Left ventricle myocardium inferior (tissue), 1 donor: Measurements from ENCODE around the gene PCDHA1. TPM values are rescaled to one million over a fixed set of nuclear protein-coding genes. Genes with fewer than 3 reads are reported as not detected.

ENCODE experiments used
- DNase-seq: peaks from one replicate; pipeline ENCODE4 v3.0.0-alpha.2; 2020
- H3K27ac ChIP-seq: fragments of 200-600 bp; replicated peaks from 2 replicates; pipeline ENCODE4 v1.8.0; 2021
- H3K27me3 ChIP-seq: fragments of 200-600 bp; 2 replicates; pipeline ENCODE4 v1.8.0; 2021; ENCODE audit warnings: low read depth
- H3K36me3 ChIP-seq: fragments of 200-600 bp; 2 replicates; pipeline ENCODE4 v1.8.0; 2021
- H3K4me1 ChIP-seq: fragments of 200-600 bp; 2 replicates; pipeline ENCODE4 v1.8.0; 2021
- H3K4me3 ChIP-seq: fragments of 200-600 bp; 2 replicates; pipeline ENCODE4 v1.8.0; 2021; ENCODE audit warnings: mild to moderate bottlenecking, moderate library complexity
- H3K9me3 ChIP-seq: fragments of 200-600 bp; replicated peaks from 2 replicates; pipeline ENCODE4 v1.8.0; 2021
- intact Hi-C: fragments of 100-400 bp; cut with micrococcal nuclease; formaldehyde crosslinking; loops from one replicate; pipeline ENCODE4 v1.11.0; 2022
- total RNA-seq: library from RNA; stranded (reverse); fragmentation: NEBNext Ultra II Directional; extraction: Animal tissue kit (Norgen Biotek cat#: 25700); gene quantifications from one replicate; pipeline ENCODE4 v1.2.1, GENCODE V29; 2021
- TF ChIP-seq, protein P1 (sequence below): fragments of 200-600 bp; IDR thresholded peaks from 2 replicates; pipeline ENCODE4 v1.8.0; 2021; ENCODE audit warnings: antibody characterized with exemption, mild to moderate bottlenecking, borderline replicate concordance
- donor health status: DM: no; HTN: yes; CAD: no; lungs with severe emphysema.

Gene PCDHA1
- total RNA-seq, 1 donor from 2014 or later = not detected

GRCh38 chr5:140986117-140986521, 200.2 kb downstream of the PCDHA1 start:
- TF ChIP-seq, protein P1, sequence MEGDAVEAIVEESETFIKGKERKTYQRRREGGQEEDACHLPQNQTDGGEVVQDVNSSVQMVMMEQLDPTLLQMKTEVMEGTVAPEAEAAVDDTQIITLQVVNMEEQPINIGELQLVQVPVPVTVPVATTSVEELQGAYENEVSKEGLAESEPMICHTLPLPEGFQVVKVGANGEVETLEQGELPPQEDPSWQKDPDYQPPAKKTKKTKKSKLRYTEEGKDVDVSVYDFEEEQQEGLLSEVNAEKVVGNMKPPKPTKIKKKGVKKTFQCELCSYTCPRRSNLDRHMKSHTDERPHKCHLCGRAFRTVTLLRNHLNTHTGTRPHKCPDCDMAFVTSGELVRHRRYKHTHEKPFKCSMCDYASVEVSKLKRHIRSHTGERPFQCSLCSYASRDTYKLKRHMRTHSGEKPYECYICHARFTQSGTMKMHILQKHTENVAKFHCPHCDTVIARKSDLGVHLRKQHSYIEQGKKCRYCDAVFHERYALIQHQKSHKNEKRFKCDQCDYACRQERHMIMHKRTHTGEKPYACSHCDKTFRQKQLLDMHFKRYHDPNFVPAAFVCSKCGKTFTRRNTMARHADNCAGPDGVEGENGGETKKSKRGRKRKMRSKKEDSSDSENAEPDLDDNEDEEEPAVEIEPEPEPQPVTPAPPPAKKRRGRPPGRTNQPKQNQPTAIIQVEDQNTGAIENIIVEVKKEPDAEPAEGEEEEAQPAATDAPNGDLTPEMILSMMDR = no peak
- Histone ChIP-seq H3K9me3 (no peaks in the 10 kb centered on the region), H3K4me1 (no peaks in the 10 kb centered on the region), H3K36me3 (no peaks in the 10 kb centered on the region), H3K27ac (no peak overlapping the region), H3K4me3 (no peak overlapping the region), H3K27me3 (peaks cover 66% of the 10 kb centered on the region)
- no peak for DNase-seq
- intact Hi-C loops = no loop called here

DNA sequence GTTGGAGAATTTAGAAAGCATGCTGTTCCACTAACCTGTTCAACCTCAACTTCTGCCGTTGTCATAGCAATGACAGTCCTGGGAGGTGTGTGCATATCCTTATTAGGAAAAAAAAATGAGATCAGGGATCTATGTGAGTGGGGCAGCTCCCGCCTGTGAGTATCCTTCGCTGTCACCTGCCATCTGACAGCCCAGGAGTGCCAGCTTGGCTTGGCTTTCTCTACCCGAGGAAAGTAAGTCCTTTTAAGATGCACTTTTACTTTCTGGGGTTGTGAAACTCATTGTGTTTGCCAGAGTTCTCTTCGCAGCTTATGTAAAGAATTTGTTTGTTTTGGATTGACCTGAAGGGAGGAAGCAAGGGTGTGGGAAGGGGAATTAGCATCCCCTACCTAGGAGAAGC, 202.2 kb downstream of the PCDHA1 start:
- Histone ChIP-seq H3K36me3 (no peaks in the 10 kb centered on the region), H3K27me3 (peaks cover 63% of the 10 kb centered on the region), H3K4me3 (no peak overlapping the region), H3K27ac (no peak overlapping the region), H3K9me3 (no peaks in the 10 kb centered on the region), H3K4me1 (no peaks in the 10 kb centered on the region)
- intact Hi-C loops = no loop called here
- TF ChIP-seq, protein P1 = no peak
- no peak for DNase-seq

DNA sequence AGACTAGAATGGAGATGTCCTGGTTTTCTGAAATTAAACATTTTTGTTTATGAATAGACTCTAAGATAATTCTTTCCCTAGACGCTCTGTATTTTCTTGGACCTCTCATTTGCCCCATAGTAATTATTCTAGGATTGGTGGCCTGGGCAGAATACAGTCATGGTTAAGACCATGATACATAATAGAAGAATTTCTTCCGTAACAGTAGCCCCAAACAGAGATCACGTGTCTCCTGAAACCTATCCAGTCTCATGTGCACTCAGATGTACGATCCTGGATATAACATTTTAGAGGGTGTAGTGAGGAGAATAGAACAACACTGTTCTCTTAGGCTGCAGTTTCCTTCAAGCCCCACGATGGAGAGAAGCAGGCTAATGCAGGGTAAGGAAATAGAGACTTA, 202.7 kb downstream of the PCDHA1 start:
- H3K9me3 ChIP-seq = no peaks in the 10 kb centered on the region
- H3K27ac ChIP-seq = no peak overlapping the region
- no peaks in the 10 kb centered on the region for H3K4me1 ChIP-seq
- H3K36me3 ChIP-seq = no peaks in the 10 kb centered on the region
- no peak for DNase-seq
- peaks cover 63% of the 10 kb centered on the region for H3K27me3 ChIP-seq
- H3K4me3 ChIP-seq = no peak overlapping the region
- TF ChIP-seq, protein P1 = no peak
- intact Hi-C loops = no loop called here

DNA sequence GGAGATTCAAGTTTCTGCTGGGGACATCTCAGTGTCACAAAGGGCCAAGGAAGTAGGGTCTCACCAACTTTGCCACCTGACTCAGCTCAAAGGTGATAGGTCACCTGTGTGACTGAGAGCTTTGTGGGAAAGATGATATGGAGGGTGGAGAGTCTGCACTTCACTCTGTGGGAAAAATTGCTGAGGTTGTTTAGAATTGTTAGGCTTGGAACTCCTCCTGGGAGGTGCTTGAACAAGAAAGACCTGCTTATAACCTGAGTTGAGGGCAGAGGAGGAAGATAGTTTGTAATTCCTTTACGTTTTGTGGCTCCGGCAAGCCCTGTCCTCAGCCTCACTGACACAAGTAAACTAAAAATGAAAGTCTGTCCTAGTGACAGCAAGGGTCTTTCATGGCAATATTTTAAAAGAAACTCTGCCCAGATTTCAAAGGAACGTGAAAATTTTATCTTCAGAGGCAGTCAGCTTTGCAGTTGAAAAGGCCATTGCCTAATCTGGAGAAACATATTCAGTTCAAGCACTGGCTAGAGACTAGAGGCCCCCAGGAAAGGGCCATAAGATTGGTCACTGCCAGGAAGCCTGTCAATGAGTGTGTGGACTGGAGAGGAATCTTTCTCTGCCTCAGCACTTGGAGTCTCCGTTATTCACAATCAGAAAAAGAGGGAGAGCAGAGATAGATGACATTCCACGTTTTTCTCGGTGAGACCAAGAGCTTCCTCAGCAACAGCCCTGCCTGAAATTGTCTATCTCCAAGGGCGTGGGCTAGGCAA, 203.5 kb downstream of the PCDHA1 start:
- TF ChIP-seq, protein P1 = no peak
- no peaks in the 10 kb centered on the region for H3K9me3 ChIP-seq
- intact Hi-C loops = no loop called here
- DNase-seq = no peak
- peaks cover 63% of the 10 kb centered on the region for H3K27me3 ChIP-seq
- H3K27ac ChIP-seq = no peak overlapping the region
- H3K4me1 ChIP-seq = no peaks in the 10 kb centered on the region
- no peak overlapping the region for H3K4me3 ChIP-seq
- no peaks in the 10 kb centered on the region for H3K36me3 ChIP-seq

DNA sequence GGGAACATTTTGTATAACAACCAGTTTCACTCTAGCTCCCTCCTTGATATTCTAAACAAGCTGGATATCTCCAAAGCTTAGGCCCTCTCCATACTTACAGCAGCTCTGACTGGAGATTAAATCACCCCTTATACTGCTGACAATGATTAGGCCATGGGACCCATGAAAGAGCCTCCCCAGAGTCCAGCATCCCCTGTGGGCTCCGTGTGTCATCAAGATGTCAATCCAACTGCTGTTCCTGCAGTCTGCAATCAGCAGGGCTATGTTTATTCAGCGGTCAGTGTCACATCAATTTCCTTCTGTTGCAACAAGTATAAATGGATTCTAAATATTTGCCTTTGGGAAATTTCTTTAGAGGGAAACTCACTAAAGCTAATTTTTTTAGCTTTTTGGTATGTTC, 206.9 kb downstream of the PCDHA1 start:
- no peaks in the 10 kb centered on the region for H3K4me1 ChIP-seq
- H3K27me3 ChIP-seq = peaks cover 33% of the 10 kb centered on the region
- no peak overlapping the region for H3K27ac ChIP-seq
- intact Hi-C loops = no loop called here
- no peaks in the 10 kb centered on the region for H3K36me3 ChIP-seq
- no peak for DNase-seq
- H3K4me3 ChIP-seq = no peak overlapping the region
- H3K9me3 ChIP-seq = no peaks in the 10 kb centered on the region
- TF ChIP-seq, protein P1 = no peak
